Breast epithelium (tissue), 4 donors: ENCODE measurements around the gene RPN2. TPM values are rescaled to one million over a fixed set of nuclear protein-coding genes. Genes with fewer than 3 reads are reported as not detected.

Experiments used
- DNase-seq, 2 donors: peaks; one replicate each; pipeline ENCODE4 v3.0.0-alpha.2; 2019; ENCODE audit warnings: low spot score in 2 of 2
- H3K27ac ChIP-seq, 2 donors: fragments of 200-600 bp; sonication (generic) in 1 of 2; one replicate each; pipeline ENCODE4 v1.5.1; 2016 to 2019; ENCODE audit warnings: mild to moderate bottlenecking in 1 of 2
- H3K27me3 ChIP-seq, 2 donors: fragments of 200-600 bp; sonication (generic) in 1 of 2; one replicate each; pipeline versions ENCODE4 v1.5.1 to v1.6.0; 2017 to 2019; ENCODE audit warnings: control low read depth in 1 of 2, mild to moderate bottlenecking in 1 of 2
- H3K36me3 ChIP-seq: fragments of 200-600 bp; one replicate; pipeline ENCODE4 v1.5.1; 2019
- H3K4me1 ChIP-seq, 2 donors: fragments of 200-600 bp; sonication (generic); one replicate each; pipeline ENCODE4 v1.5.1; 2016 to 2019; ENCODE audit warnings: control low read depth in 1 of 2
- H3K4me3 ChIP-seq, 3 donors: fragments of 200-600 bp; sonication (generic); 1 replicate in 2 of 3; 2 replicates in 1 of 3; pipeline ENCODE4 v1.5.1; 2016 to 2019; ENCODE audit warnings: mild to moderate bottlenecking in 3 of 3, moderate library complexity in 2 of 3
- H3K9me3 ChIP-seq, 2 donors: fragments of 200-600 bp; sonication (generic) in 1 of 2; one replicate each; pipeline ENCODE4 v1.5.1; 2016 to 2019; ENCODE audit warnings: control low read depth in 1 of 2
- CTCF ChIP-seq, 3 donors: fragments of 450-650 bp; IDR thresholded peaks; one replicate each; pipeline ENCODE4 v1.5.1; 2016 to 2017; ENCODE audit warnings: antibody characterized with exemption in 3 of 3, mild to moderate bottlenecking in 3 of 3, moderate library complexity in 3 of 3
- POLR2A ChIP-seq: fragments of 450-650 bp; IDR thresholded peaks from one replicate; pipeline ENCODE4 v1.6.1; 2016; ENCODE audit warnings: antibody characterized with exemption, mild to moderate bottlenecking, moderate library complexity
- POLR2AphosphoS5 ChIP-seq, 3 donors: sonication (generic); formaldehyde crosslinking; IDR thresholded peaks; one replicate each; pipeline ENCODE4 v1.6.1; 2017; ENCODE audit warnings: antibody characterized with exemption in 3 of 3
- intact Hi-C: fragments of 100-400 bp; cut with DNase I; formaldehyde crosslinking; loops from one replicate; pipeline ENCODE4 v1.15.1; 2023; ENCODE audit warnings: low total_unique reads
- total RNA-seq, 3 donors: library from RNA; depleted of rRNA; stranded (reverse); fragments of >200 nt; gene quantifications; one replicate each; pipeline ENCODE4 v1.1.0, GENCODE V29; 2016

Gene RPN2
- total RNA-seq, 3 donors from 2014 or later, result 108 to 161 (median 154) TPM

DNA sequence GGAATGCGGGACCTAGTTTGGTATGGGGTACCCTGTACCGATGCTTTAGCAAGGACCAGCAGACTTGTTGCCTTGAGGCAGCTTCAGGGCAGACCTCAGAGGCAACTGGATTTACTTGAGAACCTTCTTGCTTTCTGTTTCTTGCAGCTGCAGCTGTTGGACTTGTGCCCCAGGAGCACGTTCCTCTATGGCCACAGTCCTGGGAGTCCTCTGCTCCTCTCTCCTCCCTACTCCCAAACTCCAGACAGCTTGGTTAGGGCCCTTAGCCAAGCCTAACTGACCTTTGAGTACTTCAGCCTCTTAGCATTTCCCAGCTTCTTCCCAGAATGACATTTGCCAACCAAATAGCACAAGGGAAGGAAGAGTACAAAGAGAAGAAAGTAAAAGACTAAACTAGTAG is 47.8 kb downstream of the RPN2 start:
- no peak for DNase-seq
- no peak overlapping the region for H3K27ac ChIP-seq
- H3K27me3 ChIP-seq, result no peaks in the 10 kb centered on the region
- H3K4me1 ChIP-seq, result no peaks in the 10 kb centered on the region
- no peaks in the 10 kb centered on the region for H3K9me3 ChIP-seq
- intact Hi-C loops, result no loop called here
- no peaks in the 10 kb centered on the region for H3K36me3 ChIP-seq
- no peak overlapping the region for H3K4me3 ChIP-seq
- TF ChIP-seq POLR2AphosphoS5 (IDR thresholded peaks at IDR 0.05), result no peak
- TF ChIP-seq CTCF (IDR thresholded peaks at IDR 0.05), result no peak
- TF ChIP-seq POLR2A, result no peak

- Histone ChIP-seq H3K36me3 (no peaks in the 10 kb centered on the region), H3K9me3 (no peaks in the 10 kb centered on the region), H3K27ac (peak overlapping the region in 1 of 2 donors; percentile 53), H3K4me1 (no peaks in the 10 kb centered on the region), H3K27me3 (no peaks in the 10 kb centered on the region), H3K4me3 (no peak overlapping the region)
- intact Hi-C loops, result no loop called here
- no peak for DNase-seq
- no peak for TF ChIP-seq POLR2A
- TF ChIP-seq CTCF (IDR thresholded peaks at IDR 0.05), result no peak
- TF ChIP-seq POLR2AphosphoS5 (IDR thresholded peaks at IDR 0.05), result no peak
Measured at GRCh38 chr20:37228082-37228481, 49.0 kb downstream of the RPN2 start.

DNA sequence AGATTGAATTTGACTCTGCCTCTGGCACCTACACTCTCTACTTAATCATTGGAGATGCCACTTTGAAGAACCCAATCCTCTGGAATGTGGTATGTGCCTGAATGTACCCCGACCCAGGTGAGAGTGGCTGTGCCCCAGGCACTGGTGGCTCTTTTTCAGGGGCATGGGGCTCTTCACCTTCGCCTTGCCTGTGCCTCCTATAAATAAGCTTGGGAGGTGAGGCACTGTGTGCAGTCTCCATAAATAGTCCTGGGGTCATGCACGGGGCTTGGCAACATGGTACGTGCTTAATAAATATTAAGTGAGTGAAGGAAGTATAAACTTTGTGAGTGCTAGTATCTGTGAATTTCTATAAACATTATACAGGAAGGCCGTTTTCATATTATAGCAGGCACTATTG is 49.5 kb downstream of the RPN2 start:
- TF ChIP-seq POLR2A (no peak), POLR2AphosphoS5 (IDR thresholded peaks at IDR 0.05) (no peak), CTCF (IDR thresholded peaks at IDR 0.05) (no peak)
- Histone ChIP-seq H3K4me3 (no peak overlapping the region), H3K4me1 (no peaks in the 10 kb centered on the region), H3K27ac (peak overlapping the region in 1 of 2 donors; percentile 53), H3K36me3 (no peaks in the 10 kb centered on the region), H3K27me3 (no peaks in the 10 kb centered on the region), H3K9me3 (no peaks in the 10 kb centered on the region)
- intact Hi-C loops, result no loop called here
- no peak for DNase-seq

- intact Hi-C loops, result no loop called here
- TF ChIP-seq POLR2A (no peak), CTCF (IDR thresholded peaks at IDR 0.05) (no peak), POLR2AphosphoS5 (IDR thresholded peaks at IDR 0.05) (no peak)
- no peak overlapping the region for H3K27ac ChIP-seq
- H3K36me3 ChIP-seq, result no peaks in the 10 kb centered on the region
- DNase-seq, result no peak
- H3K27me3 ChIP-seq, result no peaks in the 10 kb centered on the region
- H3K9me3 ChIP-seq, result no peaks in the 10 kb centered on the region
- H3K4me3 ChIP-seq, result no peak overlapping the region
- H3K4me1 ChIP-seq, result no peaks in the 10 kb centered on the region
Measured at GRCh38 chr20:37229357-37229756, 50.2 kb downstream of the RPN2 start.

DNA sequence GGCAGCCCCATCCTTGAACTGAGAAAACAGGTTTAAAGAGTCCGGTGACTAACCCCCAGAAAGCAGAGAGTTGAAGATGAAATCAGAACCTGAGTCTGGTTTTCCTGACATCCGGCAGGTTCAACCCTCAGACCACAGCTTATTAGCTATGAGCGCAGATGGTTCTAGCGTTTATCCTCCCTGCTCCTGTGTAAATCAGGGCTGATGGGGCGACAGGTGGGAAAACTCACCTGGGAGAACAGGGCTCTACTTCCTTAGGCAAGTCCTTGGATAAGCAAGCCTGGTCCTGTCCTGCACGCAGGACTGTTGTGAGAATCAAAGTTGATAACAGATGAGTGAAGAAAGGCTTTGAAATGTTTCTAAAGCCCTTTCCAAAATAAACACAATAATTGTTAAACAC is 51.1 kb downstream of the RPN2 start:
- no peaks in the 10 kb centered on the region for H3K36me3 ChIP-seq
- no peak overlapping the region for H3K4me3 ChIP-seq
- no peaks in the 10 kb centered on the region for H3K9me3 ChIP-seq
- intact Hi-C loops, result no loop called here
- DNase-seq, result no peak
- H3K4me1 ChIP-seq, result no peaks in the 10 kb centered on the region
- no peaks in the 10 kb centered on the region for H3K27me3 ChIP-seq
- TF ChIP-seq CTCF (IDR thresholded peaks at IDR 0.05), result no peak
- no peak for TF ChIP-seq POLR2A
- no peak for TF ChIP-seq POLR2AphosphoS5 (IDR thresholded peaks at IDR 0.05)
- H3K27ac ChIP-seq, result no peak overlapping the region
